Dermis lymphatic vessel endothelial cell (primary cell): ENCODE data around the gene MSH6. TPM values are rescaled to one million over a fixed set of nuclear protein-coding genes. Genes with fewer than 3 reads are reported as not detected.

Source experiments
- total RNA-seq: library from RNA; depleted of rRNA; stranded (reverse); fragments of >200 nt; gene quantifications from 2 replicates; pipeline ENCODE4 v1.2.1, GENCODE V29; 2014

The MSH6 gene, protein sequence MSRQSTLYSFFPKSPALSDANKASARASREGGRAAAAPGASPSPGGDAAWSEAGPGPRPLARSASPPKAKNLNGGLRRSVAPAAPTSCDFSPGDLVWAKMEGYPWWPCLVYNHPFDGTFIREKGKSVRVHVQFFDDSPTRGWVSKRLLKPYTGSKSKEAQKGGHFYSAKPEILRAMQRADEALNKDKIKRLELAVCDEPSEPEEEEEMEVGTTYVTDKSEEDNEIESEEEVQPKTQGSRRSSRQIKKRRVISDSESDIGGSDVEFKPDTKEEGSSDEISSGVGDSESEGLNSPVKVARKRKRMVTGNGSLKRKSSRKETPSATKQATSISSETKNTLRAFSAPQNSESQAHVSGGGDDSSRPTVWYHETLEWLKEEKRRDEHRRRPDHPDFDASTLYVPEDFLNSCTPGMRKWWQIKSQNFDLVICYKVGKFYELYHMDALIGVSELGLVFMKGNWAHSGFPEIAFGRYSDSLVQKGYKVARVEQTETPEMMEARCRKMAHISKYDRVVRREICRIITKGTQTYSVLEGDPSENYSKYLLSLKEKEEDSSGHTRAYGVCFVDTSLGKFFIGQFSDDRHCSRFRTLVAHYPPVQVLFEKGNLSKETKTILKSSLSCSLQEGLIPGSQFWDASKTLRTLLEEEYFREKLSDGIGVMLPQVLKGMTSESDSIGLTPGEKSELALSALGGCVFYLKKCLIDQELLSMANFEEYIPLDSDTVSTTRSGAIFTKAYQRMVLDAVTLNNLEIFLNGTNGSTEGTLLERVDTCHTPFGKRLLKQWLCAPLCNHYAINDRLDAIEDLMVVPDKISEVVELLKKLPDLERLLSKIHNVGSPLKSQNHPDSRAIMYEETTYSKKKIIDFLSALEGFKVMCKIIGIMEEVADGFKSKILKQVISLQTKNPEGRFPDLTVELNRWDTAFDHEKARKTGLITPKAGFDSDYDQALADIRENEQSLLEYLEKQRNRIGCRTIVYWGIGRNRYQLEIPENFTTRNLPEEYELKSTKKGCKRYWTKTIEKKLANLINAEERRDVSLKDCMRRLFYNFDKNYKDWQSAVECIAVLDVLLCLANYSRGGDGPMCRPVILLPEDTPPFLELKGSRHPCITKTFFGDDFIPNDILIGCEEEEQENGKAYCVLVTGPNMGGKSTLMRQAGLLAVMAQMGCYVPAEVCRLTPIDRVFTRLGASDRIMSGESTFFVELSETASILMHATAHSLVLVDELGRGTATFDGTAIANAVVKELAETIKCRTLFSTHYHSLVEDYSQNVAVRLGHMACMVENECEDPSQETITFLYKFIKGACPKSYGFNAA (N-terminal part only)
- 19.9 and 25.5 TPM in 2 replicates for total RNA-seq

GRCh38 chr2:47782671-47783485 lies at the start of gene MSH6:
Gene MSH6 (plus strand): TSS chr2:47783145. CDS start chr2:47783234, 89 bp downstream.

Other genes with a start within 250 kb of the MSH6 start
- gene KCNK12, start 212.2 kb upstream of the MSH6 start, total RNA-seq, result under 0.01 TPM in 1 of 2 replicates, not detected in the other
- 87.1 and 119 TPM in 2 replicates for gene FBXO11, start 123.4 kb downstream of the MSH6 start, total RNA-seq